B cell (primary cell): ENCODE data around the gene UNC93B1. TPM values are rescaled to one million over a fixed set of nuclear protein-coding genes. Genes with fewer than 3 reads are reported as not detected.

Experiments
- ATAC-seq: fragments of 200-7000 bp; cut with Tn5 transposase; one replicate; pipeline ENCODE4 v1.10.0; 2021; ENCODE audit warnings: low read depth, mild to moderate bottlenecking, moderate number of reproducible peaks, moderate library complexity
- CTCF ChIA-PET: fragments of 350-600 bp; sonication (Branson Sonifier 250); formaldehyde crosslinking; loops from one replicate; lab custom pipeline; 2021; ENCODE audit warnings: antibody characterized with exemption, inconsistent platforms; lab: Charles Lee
- POLR2A ChIA-PET: fragments of 350-600 bp; sonication (Branson Sonifier 250); formaldehyde crosslinking; loops from one replicate; lab custom pipeline; 2021; ENCODE audit warnings: antibody characterized with exemption; lab: Charles Lee
- DNase-seq: peaks from one replicate; pipeline ENCODE4 v3.0.0; 2013
- H2AFZ ChIP-seq: 2 replicates; pipeline ENCODE4 v1.6.1; 2012; ENCODE audit warnings: mild to moderate bottlenecking, low read depth, low read length; ENCODE audit not compliant: insufficient read depth, poor library complexity, severe bottlenecking
- H3K27ac ChIP-seq, 2 donors: 1 replicate in 1 of 2; 2 replicates in 1 of 2; pipeline ENCODE4 v1.5.1; 2012 to 2013; ENCODE audit warnings: low read length in 2 of 2, mild to moderate bottlenecking in 2 of 2, moderate library complexity in 1 of 2
- H3K27me3 ChIP-seq, 4 experiments: fragments of 200-600 bp in 1 of 4; sonication (generic) in 1 of 4; replicated peaks in 1 of 4; 1 replicate in 2 of 4; 2 replicates in 2 of 4; pipeline versions ENCODE4 v1.6.1 to v1.7.0; 2013 to 2016; ENCODE audit warnings: low read length in 3 of 4, mild to moderate bottlenecking in 2 of 4, mixed read lengths in 1 of 4, moderate library complexity in 1 of 4; ENCODE audit not compliant: insufficient read depth in 4 of 4, control insufficient read depth in 3 of 4; ENCODE audit errors: control extremely low read depth in 1 of 4
- H3K36me3 ChIP-seq, 2 experiments: replicated peaks in 1 of 2; 1 replicate in 1 of 2; 2 replicates in 1 of 2; pipeline versions ENCODE4 v1.6.1 to v1.7.1; 2013; ENCODE audit warnings: low read length in 1 of 2; ENCODE audit not compliant: insufficient read depth in 2 of 2, control insufficient read depth in 1 of 2; ENCODE audit errors: control extremely low read depth in 1 of 2, extremely low read depth in 1 of 2
- H3K4me1 ChIP-seq, 2 donors: fragments of 200-600 bp in 1 of 2; sonication (generic) in 1 of 2; 1 replicate in 1 of 2; 2 replicates in 1 of 2; pipeline versions ENCODE4 v1.5.1 to v1.6.1; 2013 to 2017; ENCODE audit warnings: low read length in 2 of 2; ENCODE audit not compliant: control insufficient read depth in 2 of 2, insufficient read depth in 2 of 2
- H3K4me2 ChIP-seq: replicated peaks from 2 replicates; pipeline ENCODE3; 2012; ENCODE audit warnings: mild to moderate bottlenecking, low read depth, low read length; ENCODE audit not compliant: poor library complexity, severe bottlenecking
- H3K4me3 ChIP-seq, 5 experiments: fragments of 200-600 bp in 1 of 5; sonication (generic) in 1 of 5; 1 replicate in 3 of 5; 2 replicates in 2 of 5; pipeline versions ENCODE4 v1.5.1 to v1.7.0; 2011 to 2016; ENCODE audit warnings: low read length in 4 of 5, mild to moderate bottlenecking in 4 of 5, low read depth in 2 of 5, control low read depth in 1 of 5, moderate library complexity in 1 of 5; ENCODE audit not compliant: insufficient read depth in 1 of 5; ENCODE audit errors: control extremely low read depth in 1 of 5, extremely low read depth in 1 of 5
- H3K79me2 ChIP-seq: fragments of 200-600 bp; sonication (generic); one replicate; pipeline ENCODE4 v1.6.0; 2016; ENCODE audit warnings: low read length; ENCODE audit not compliant: control insufficient read depth, insufficient read depth
- H3K9ac ChIP-seq: fragments of 200-600 bp; sonication (generic); 2 replicates; pipeline ENCODE4 v1.6.1; 2017; ENCODE audit warnings: mild to moderate bottlenecking, low read length, moderate library complexity
- H3K9me3 ChIP-seq, 3 donors: one replicate each; pipeline versions ENCODE4 v1.6.1 to v1.7.1; 2013; ENCODE audit warnings: low read length in 2 of 3; ENCODE audit not compliant: control insufficient read depth in 2 of 3, insufficient read depth in 1 of 3; ENCODE audit errors: control extremely low read depth in 1 of 3
- H4K20me1 ChIP-seq: 2 replicates; pipeline ENCODE4 v1.6.0; 2012; ENCODE audit warnings: mild to moderate bottlenecking, low read length; ENCODE audit not compliant: insufficient read depth, control insufficient read depth, poor library complexity, severe bottlenecking
- H3K27ac Mint-ChIP-seq: one replicate; pipeline ENCODE4 v1.8.0; 2021; ENCODE audit warnings: mixed read lengths
- H3K27me3 Mint-ChIP-seq: one replicate; pipeline ENCODE4 v1.8.0; 2021; ENCODE audit warnings: mixed read lengths
- H3K4me1 Mint-ChIP-seq: one replicate; pipeline ENCODE4 v1.8.0; 2021; ENCODE audit warnings: mixed read lengths
- H3K4me3 Mint-ChIP-seq: one replicate; pipeline ENCODE4 v1.8.0; 2021; ENCODE audit warnings: mixed read lengths
- H3K9me3 Mint-ChIP-seq: one replicate; pipeline ENCODE4 v1.8.0; 2022; ENCODE audit warnings: mixed read lengths; ENCODE audit not compliant: insufficient read depth
- EZH2 ChIP-seq: IDR thresholded peaks from 2 replicates; pipeline ENCODE4 v1.6.1; 2012; ENCODE audit warnings: borderline replicate concordance, low read depth, mild to moderate bottlenecking, moderate library complexity, low read length; ENCODE audit not compliant: insufficient read depth, poor library complexity, severe bottlenecking
- WGBS: methylation state at CpG from one replicate; pipeline ENCODE4 v1.1.5; 2013; ENCODE audit warnings: missing lambda C conversion rate; ENCODE audit not compliant: insufficient coverage; 5-methylcytosine and 5-hydroxymethylcytosine counted together
- intact Hi-C: fragments of 100-400 bp; cut with micrococcal nuclease; formaldehyde crosslinking; loops from one replicate; pipeline ENCODE4 v1.10.0; 2022
- polyA plus RNA-seq: library from polyadenylated mRNA; depleted of rRNA; stranded (reverse); fragments of >200 nt; gene quantifications from 2 replicates; pipeline ENCODE4 v1.2.3, GENCODE V29; 2012
- total RNA-seq, 2 donors: library from RNA; stranded (reverse); fragments of 120-200 nt in 1 of 2; gene quantifications; 1 replicate in 1 of 2; 2 replicates in 1 of 2; pipeline versions ENCODE4 v1.2.3 to v1.2.4, GENCODE V29; 2013 to 2022
- TF ChIP-seq, protein P1 (sequence below): fragments of 200-600 bp; IDR thresholded peaks from one replicate; pipeline ENCODE4 v1.8.0; 2022; ENCODE audit warnings: antibody characterized with exemption, mild to moderate bottlenecking

The UNC93B1 gene
- total and polyA plus RNA-seq, 2 donors (not counting 1 experiment from before 2014, with no cell fraction given) = 114 to 308 TPM

DNA sequence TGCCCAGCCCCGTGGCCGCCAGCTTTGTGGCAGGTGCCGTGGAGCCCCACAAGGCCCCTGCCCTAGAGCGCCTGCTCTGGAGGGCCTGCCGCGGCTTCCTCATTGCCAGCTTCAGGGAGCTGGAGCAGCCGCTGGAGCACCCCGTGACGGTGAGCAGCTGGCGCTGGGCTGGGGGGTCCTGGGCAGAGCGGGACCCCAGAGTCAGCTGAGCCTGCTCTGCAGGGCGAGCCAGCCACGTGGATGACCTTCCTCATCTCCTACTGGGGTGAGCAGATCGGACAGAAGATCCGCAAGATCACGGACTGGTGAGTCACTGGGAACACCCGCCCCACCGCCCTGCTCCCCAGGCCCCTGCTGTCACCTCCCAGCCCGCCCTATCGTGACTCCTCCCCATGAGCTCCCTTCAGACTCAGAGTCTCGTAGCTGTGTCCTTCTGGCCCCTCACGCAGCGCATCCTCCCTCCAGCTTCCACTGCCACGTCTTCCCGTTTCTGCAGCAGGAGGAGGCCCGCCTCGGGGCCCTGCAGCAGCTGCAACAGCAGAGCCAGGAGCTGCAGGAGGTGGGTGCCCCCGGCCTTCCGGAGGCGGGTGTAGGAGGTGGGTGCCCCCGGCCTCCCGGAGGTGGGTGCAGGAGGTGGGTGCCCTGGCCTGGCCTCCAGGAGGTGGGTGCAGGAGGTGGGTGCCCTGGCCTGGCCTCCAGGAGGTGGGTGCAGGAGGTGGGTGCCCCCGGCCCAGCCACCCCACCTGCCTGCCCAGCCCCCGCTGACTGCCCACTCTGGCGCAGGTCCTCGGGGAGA is 39.6 kb upstream of the UNC93B1 start:
- Histone ChIP-seq H3K27ac (no peak overlapping the region), H3K4me2 (no peak overlapping the region), H4K20me1 (peaks cover 33% of the 10 kb centered on the region), H3K4me1 (peaks cover 18 to 31% of the 10 kb centered on the region in 2 donors), H3K79me2 (peaks cover 33% of the 10 kb centered on the region), H3K9ac (no peak overlapping the region), H3K9me3 (no peaks in the 10 kb centered on the region), H3K36me3 (peaks cover 0 to 45% of the 10 kb centered on the region in 2 experiments), H3K4me3 (no peak overlapping the region), H3K27me3 (no peaks in the 10 kb centered on the region), H2AFZ (no peak overlapping the region)
- intact Hi-C loops = no loop called here
- Mint-ChIP-seq H3K4me1 (peaks cover 20% of the 10 kb centered on the region), H3K27me3 (no peaks in the 10 kb centered on the region), H3K9me3 (no peaks in the 10 kb centered on the region), H3K27ac (no peak overlapping the region), H3K4me3 (no peak overlapping the region)
- ChIA-PET CTCF (no interaction called here), POLR2A (no interaction called here)
- ATAC-seq (no peak), DNase-seq (no peak)
- 94% methylated on average over 31 of the region's 36 CpGs for WGBS
- no peak for TF ChIP-seq EZH2
- TF ChIP-seq, protein P1, sequence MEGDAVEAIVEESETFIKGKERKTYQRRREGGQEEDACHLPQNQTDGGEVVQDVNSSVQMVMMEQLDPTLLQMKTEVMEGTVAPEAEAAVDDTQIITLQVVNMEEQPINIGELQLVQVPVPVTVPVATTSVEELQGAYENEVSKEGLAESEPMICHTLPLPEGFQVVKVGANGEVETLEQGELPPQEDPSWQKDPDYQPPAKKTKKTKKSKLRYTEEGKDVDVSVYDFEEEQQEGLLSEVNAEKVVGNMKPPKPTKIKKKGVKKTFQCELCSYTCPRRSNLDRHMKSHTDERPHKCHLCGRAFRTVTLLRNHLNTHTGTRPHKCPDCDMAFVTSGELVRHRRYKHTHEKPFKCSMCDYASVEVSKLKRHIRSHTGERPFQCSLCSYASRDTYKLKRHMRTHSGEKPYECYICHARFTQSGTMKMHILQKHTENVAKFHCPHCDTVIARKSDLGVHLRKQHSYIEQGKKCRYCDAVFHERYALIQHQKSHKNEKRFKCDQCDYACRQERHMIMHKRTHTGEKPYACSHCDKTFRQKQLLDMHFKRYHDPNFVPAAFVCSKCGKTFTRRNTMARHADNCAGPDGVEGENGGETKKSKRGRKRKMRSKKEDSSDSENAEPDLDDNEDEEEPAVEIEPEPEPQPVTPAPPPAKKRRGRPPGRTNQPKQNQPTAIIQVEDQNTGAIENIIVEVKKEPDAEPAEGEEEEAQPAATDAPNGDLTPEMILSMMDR = no peak

DNA sequence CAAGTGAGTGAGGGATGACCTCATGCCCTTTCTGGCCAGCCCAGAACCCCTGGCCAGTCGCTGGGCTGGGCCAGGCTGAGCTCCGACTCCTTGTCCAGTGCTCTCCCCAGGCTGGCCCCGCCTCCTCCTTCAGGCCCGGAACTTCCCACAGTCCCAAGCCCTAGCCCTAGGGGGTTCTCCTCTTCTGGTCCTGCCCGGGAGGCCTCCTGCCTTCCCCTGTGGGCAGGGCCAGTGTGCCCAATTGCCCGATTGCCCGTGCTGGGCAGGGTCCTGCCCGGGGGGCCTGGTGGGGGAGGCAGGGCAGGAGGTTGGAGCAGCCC is 39.1 kb upstream of the UNC93B1 start:
- DNase-seq = no peak
- Histone ChIP-seq H2AFZ (no peak overlapping the region), H3K9ac (no peak overlapping the region), H3K27me3 (no peaks in the 10 kb centered on the region), H3K4me1 (peaks cover 18 to 35% of the 10 kb centered on the region in 2 donors), H3K4me2 (no peak overlapping the region), H3K4me3 (no peak overlapping the region), H3K36me3 (peaks cover 0 to 41% of the 10 kb centered on the region in 2 experiments), H3K27ac (no peak overlapping the region), H3K9me3 (no peaks in the 10 kb centered on the region), H3K79me2 (peaks cover 33% of the 10 kb centered on the region), H4K20me1 (peaks cover 33% of the 10 kb centered on the region)
- no peak for TF ChIP-seq EZH2
- TF ChIP-seq, protein P1 = no peak
- ChIA-PET CTCF (no interaction called here), POLR2A (no interaction called here)
- Mint-ChIP-seq H3K27ac (no peak overlapping the region), H3K4me3 (no peak overlapping the region), H3K4me1 (peaks cover 20% of the 10 kb centered on the region), H3K27me3 (no peaks in the 10 kb centered on the region), H3K9me3 (no peaks in the 10 kb centered on the region)
- WGBS = 96% methylated on average over 5 of the region's 8 CpGs
- ATAC-seq = no peak
- intact Hi-C loops = no loop called here
